Skeletal muscle tissue (tissue), 4 donors: ENCODE data around the gene TSPAN5. TPM values are rescaled to one million over a fixed set of nuclear protein-coding genes. Genes with fewer than 3 reads are reported as not detected.

Experiments
- H3K27ac ChIP-seq: one replicate; pipeline ENCODE4 v1.7.0; 2013; ENCODE audit warnings: mild to moderate bottlenecking, low read depth, low read length, inconsistent platforms
- H3K27me3 ChIP-seq, 3 donors: one replicate each; pipeline ENCODE4 v1.7.0; 2013; ENCODE audit warnings: low read length in 3 of 3; ENCODE audit not compliant: control insufficient read depth in 3 of 3, insufficient read depth in 3 of 3
- H3K36me3 ChIP-seq, 3 donors: one replicate each; pipeline ENCODE4 v1.7.0; 2013; ENCODE audit warnings: low read length in 3 of 3; ENCODE audit not compliant: control insufficient read depth in 3 of 3, insufficient read depth in 3 of 3
- H3K4me1 ChIP-seq, 3 donors: one replicate each; pipeline ENCODE4 v1.7.0; 2013; ENCODE audit warnings: low read length in 3 of 3, mild to moderate bottlenecking in 3 of 3; ENCODE audit not compliant: control insufficient read depth in 3 of 3, insufficient read depth in 3 of 3
- H3K4me3 ChIP-seq, 3 donors: one replicate each; pipeline ENCODE4 v1.7.0; 2013; ENCODE audit warnings: low read length in 3 of 3
- H3K9ac ChIP-seq, 3 donors: one replicate each; pipeline ENCODE4 v1.7.0; 2013; ENCODE audit warnings: low read length in 3 of 3, mild to moderate bottlenecking in 3 of 3, moderate library complexity in 2 of 3, low read depth in 1 of 3
- H3K9me3 ChIP-seq, 3 donors: one replicate each; pipeline ENCODE4 v1.7.0; 2013; ENCODE audit warnings: low read length in 3 of 3; ENCODE audit not compliant: control insufficient read depth in 3 of 3
- total RNA-seq: library from RNA; depleted of rRNA; stranded (reverse); fragments of >200 nt; gene quantifications from one replicate; pipeline ENCODE4 v1.2.3, GENCODE V29; 2014
- donor health status: Osteomylitis.

TSPAN5 gene
- total RNA-seq, 1 donor from 2014 or later = 11.0 TPM

DNA sequence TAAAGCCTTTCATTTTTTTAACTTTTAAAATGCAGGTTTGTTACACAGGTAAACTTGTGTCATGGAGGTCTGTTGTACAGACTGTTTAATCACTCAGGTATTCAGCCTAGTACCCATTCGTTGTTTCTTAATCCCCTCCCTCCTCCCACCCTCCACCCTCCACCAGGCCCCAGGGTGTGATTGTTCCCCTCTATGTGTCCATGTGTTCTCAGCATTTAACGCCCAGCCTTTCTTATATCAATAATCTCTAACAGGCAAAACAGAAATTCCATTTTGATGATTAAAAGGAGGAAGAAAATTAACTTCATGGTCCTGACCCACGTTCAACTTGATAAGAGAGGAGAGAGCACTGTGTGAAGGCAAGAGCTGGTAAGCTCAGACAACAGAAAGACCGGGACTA lies 75.1 kb downstream of the TSPAN5 start:
- H3K27ac ChIP-seq = no peak overlapping the region
- no peaks in the 10 kb centered on the region for H3K4me1 ChIP-seq
- no peaks in the 10 kb centered on the region for H3K27me3 ChIP-seq
- no peaks in the 10 kb centered on the region for H3K36me3 ChIP-seq
- H3K9ac ChIP-seq = no peak overlapping the region
- H3K9me3 ChIP-seq = no peaks in the 10 kb centered on the region
- no peak overlapping the region for H3K4me3 ChIP-seq

DNA sequence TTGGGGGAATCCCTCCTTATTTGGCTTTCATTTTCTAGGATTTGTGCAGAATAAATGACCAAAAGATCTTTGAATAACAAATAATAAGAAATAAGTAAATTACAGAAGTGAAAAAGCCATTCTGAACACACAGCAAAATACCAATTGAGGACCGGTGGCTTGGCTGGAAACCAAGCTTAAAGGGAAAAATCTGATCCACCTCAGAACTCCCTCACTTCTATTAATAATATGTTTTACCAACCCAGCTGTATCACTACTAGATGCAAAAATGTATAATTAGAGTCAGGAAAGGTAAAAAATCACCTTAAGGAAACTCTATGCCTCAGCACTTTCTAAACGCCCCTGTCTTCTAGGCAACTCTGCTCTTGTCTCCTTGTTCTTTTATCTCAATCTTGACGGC lies 77.3 kb downstream of the TSPAN5 start:
- Histone ChIP-seq H3K27ac (no peak overlapping the region), H3K9me3 (no peaks in the 10 kb centered on the region), H3K36me3 (no peaks in the 10 kb centered on the region), H3K4me1 (no peaks in the 10 kb centered on the region), H3K27me3 (no peaks in the 10 kb centered on the region), H3K9ac (no peak overlapping the region), H3K4me3 (no peak overlapping the region)

DNA sequence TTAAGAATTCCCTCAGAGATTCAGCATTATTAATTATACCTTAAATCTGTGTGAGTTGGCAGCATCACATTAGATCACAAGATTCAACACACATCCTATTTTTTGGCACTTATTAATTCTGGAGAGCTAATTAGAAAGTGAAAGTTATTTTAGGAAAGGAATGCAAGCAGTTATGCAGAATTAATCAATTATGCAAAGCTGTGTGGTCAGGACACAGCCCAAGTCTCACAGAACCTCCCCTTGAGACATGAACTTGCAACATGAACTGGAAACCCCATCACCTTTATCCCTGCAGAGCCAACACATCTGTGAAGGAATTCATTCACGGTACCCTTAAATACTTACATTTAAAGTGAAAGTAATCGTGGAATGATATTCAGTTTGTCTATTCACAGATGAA lies 80.5 kb downstream of the TSPAN5 start:
- no peaks in the 10 kb centered on the region for H3K4me1 ChIP-seq
- H3K27ac ChIP-seq = no peak overlapping the region
- no peak overlapping the region for H3K9ac ChIP-seq
- H3K4me3 ChIP-seq = peak overlapping the region in 1 of 3 donors; percentile 38
- no peaks in the 10 kb centered on the region for H3K27me3 ChIP-seq
- H3K36me3 ChIP-seq = no peaks in the 10 kb centered on the region
- H3K9me3 ChIP-seq = no peaks in the 10 kb centered on the region

DNA sequence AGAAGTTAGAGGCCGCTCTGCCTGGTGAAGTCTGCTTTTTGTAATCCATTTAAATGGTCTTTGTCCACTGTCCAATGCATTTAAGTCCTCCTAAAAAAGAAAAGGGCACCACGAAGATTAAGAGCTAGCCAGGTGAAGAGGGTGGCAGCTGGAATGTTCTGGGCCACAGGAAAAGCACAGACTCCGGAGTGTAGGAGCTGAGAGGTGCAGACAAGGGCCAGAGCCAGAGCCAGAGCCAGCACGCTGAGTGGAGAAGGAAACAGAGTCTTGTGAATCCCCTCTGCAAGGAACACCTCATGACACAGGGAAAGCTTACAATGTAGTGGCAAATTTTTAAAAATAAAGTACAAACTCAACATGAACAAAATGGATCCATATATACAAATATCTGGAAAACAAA lies 83.6 kb downstream of the TSPAN5 start:
- Histone ChIP-seq H3K4me3 (no peak overlapping the region), H3K4me1 (no peaks in the 10 kb centered on the region), H3K9me3 (no peaks in the 10 kb centered on the region), H3K27ac (no peak overlapping the region), H3K36me3 (no peaks in the 10 kb centered on the region), H3K27me3 (no peaks in the 10 kb centered on the region), H3K9ac (no peak overlapping the region)

DNA sequence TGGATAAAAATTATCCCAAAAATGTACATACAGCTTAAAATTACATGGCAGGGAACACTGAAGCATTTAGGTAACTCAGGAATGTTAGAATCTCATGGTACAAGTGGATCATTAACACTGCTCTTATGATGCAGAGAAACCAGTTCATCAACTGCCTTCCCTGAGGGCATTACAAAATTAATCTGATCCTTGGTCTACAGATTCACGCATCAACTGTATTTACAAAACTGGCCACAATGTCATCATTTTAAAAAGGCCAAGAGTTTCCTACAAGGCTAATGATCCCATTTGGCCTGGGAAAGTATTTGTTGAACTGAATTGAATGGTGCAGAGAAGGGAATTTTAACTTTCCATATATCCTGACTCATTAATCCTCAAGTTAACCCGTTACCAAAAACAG lies 84.6 kb downstream of the TSPAN5 start:
- Histone ChIP-seq H3K27ac (no peak overlapping the region), H3K9ac (no peak overlapping the region), H3K9me3 (no peaks in the 10 kb centered on the region), H3K4me3 (no peak overlapping the region), H3K4me1 (peaks cover 0 to 7% (median 6%) of the 10 kb centered on the region in 3 donors), H3K36me3 (no peaks in the 10 kb centered on the region), H3K27me3 (no peaks in the 10 kb centered on the region)

DNA sequence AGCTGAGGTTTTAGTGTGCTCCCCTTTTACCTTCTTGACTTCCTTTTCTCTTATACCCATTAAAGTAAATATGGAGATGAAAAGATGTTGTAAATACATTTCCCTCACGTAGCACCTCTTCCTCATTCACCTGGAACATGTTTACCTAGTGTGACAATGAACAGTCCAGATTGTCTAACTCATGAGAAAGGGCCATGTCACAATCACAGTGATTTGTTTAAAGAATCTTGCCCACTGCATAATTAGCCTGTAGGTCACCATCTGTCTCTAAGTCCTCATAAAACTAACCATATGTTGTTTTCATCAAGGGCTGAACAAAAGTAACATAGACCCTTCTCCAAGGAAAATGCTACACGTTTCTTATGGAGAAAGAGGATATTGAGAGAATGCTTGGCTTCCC lies 85.7 kb downstream of the TSPAN5 start:
- Histone ChIP-seq H3K9ac (no peak overlapping the region), H3K9me3 (no peaks in the 10 kb centered on the region), H3K4me3 (no peak overlapping the region), H3K4me1 (peaks cover 0 to 9% (median 7%) of the 10 kb centered on the region in 3 donors), H3K27ac (no peak overlapping the region), H3K27me3 (no peaks in the 10 kb centered on the region), H3K36me3 (no peaks in the 10 kb centered on the region)

DNA sequence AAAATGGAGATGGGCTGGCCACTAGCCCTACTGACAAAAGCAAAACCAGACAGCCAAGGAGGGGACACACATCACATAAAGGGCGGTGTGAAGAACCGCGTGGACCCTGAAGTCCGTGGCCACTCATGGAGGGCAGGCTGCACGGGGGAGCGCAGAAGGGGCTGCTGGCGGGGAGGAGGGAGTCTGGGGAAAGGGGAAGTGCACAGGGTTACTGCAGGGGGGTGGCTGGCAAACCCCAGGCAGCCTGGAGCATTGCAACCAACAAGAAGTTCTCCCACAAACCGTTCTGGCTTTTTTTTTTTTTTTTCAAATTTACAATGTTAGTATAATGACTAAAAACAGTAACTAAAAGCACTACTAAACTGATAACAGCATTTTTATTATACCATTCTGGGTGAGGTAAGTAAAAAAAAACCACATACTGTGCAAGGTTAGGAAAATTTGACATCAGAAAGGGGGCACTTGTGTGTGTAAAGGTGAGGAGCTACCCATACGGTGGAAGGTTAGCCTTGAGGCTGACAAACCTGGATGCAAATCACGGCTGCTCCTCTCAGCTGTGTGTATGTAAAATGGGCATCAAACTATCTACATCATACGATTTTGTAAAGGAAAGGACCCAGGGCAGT lies 87.1 kb downstream of the TSPAN5 start:
- Histone ChIP-seq H3K27ac (no peak overlapping the region), H3K9ac (no peak overlapping the region), H3K9me3 (no peaks in the 10 kb centered on the region), H3K4me1 (peaks cover 0 to 12% (median 7%) of the 10 kb centered on the region in 3 donors), H3K36me3 (no peaks in the 10 kb centered on the region), H3K4me3 (no peak overlapping the region), H3K27me3 (no peaks in the 10 kb centered on the region)

DNA sequence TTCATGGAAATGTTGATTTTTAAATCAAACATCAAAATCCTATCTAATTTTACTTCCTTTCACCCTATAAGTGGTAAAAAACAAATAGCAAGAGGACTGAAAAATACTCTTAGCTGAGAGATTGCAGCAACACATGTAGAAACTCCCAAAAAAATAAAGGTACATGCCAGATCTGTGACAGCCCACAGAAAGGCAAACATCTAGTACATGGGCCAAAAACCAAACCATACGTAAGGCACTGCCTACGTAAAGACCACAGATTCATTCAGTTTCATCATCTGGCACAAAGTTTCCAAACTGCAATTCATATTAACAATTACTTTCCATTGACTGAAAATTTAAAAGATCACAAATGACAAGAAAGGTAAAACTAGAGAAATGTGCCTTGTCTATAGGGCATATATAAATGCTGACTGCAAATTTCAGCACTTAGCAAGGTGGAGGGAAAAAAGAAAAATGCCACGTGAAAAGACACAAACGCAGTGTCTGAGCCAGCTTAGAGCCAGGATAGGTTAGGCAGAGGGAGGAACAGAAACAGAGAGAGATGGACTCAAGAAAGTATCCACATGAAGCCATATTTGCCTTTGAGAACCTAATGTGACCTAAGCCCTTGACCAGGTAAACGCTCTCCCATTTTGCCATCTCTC lies 88.1 kb downstream of the TSPAN5 start:
- Histone ChIP-seq H3K9me3 (no peaks in the 10 kb centered on the region), H3K4me1 (peaks cover 0 to 17% (median 7%) of the 10 kb centered on the region in 3 donors), H3K27ac (no peak overlapping the region), H3K9ac (no peak overlapping the region), H3K27me3 (no peaks in the 10 kb centered on the region), H3K36me3 (no peaks in the 10 kb centered on the region), H3K4me3 (no peak overlapping the region)

DNA sequence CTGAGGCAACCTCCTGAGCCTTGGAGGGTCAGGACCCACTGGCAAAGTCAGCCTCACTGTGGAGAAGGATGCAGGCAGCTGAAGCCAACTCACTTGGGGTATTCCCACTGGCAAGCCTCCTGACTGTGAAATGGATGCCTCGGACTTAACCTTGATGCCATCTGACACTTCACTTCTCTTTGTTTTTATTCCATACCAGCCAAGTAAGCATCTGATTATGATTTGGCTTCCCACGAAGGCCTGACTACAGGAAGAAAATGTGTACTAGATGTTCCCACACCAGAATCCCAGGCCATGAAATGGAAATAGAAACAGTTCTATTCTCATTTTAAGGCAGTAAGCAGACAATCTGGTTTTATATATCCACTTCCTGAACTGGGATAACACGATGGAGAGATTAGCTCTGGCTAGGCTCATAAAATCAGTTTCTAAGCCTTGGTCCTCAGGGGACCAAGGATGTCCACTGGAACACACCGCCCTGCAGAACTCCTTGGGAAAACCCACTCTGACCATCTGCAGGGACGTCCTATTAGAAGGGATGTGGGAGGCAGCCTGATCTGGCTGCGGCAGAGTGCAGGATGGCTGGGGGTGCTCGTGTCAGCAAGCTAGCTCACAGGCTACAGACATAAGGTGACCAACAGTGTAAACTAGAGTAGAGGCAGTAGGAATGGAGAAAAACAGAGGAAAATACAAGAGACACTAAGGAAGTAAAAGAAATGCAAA lies 89.3 kb downstream of the TSPAN5 start:
- Histone ChIP-seq H3K4me1 (peaks cover 0 to 17% (median 7%) of the 10 kb centered on the region in 3 donors), H3K27ac (no peak overlapping the region), H3K9me3 (no peaks in the 10 kb centered on the region), H3K4me3 (no peak overlapping the region), H3K36me3 (no peaks in the 10 kb centered on the region), H3K9ac (no peak overlapping the region), H3K27me3 (no peaks in the 10 kb centered on the region)

DNA sequence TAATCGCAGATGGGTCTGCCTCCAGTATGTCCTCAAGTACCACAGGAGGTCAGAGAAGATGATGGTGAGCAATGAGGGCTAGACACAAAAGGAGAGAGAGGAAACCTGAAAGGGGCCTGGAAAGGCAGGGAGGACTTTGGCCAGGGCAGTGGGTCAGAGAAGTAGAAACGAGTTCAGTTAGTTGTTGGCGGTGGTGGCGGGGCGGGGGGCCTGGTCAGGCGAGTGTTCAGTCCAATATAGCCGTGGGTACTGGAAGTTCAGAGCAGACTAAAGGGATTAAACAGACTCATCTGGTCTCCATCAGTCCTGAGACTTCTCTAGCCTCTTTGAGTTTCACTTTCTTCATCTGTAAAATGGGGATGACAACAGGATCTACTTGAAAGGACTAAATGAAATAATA lies 90.8 kb downstream of the TSPAN5 start:
- no peaks in the 10 kb centered on the region for H3K27me3 ChIP-seq
- no peak overlapping the region for H3K4me3 ChIP-seq
- no peaks in the 10 kb centered on the region for H3K36me3 ChIP-seq
- no peak overlapping the region for H3K9ac ChIP-seq
- no peak overlapping the region for H3K27ac ChIP-seq
- no peaks in the 10 kb centered on the region for H3K9me3 ChIP-seq
- H3K4me1 ChIP-seq = peaks cover 0 to 17% (median 7%) of the 10 kb centered on the region in 3 donors
